OCI-M2 (cell line): Measurements from ENCODE around the gene MLIP.
"Not testable (repeated sequence)": the region's sequence is repeated elsewhere in the genome, so short reads cannot be mapped to it uniquely, and the experiment has no call there.

Experiments
- DNase-seq: peaks from one replicate; lab custom pipeline; 2025; ENCODE audit not compliant: unreplicated experiment; lab: John Stamatoyannopoulos, UW

The MLIP gene

DNA sequence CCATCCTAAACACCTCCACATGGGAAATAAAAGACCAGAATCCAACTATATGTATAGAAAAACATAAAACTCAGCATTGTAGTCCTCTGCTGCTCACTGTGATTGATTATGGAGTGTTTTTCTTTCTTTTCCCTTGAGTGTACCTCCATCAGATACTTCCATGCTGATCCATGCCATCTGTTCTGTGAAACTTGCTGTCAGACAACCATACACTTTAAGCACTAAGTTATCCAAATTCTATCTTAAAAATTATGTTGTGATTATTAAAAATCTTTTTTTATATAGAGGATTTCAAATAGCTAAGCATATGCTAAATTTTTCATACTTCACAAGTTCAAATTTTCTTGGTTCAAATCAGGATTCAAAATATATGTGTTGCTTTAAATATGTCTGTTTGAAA lies 105.1 kb downstream of the MLIP start:
- DNase-seq: no peak

DNA sequence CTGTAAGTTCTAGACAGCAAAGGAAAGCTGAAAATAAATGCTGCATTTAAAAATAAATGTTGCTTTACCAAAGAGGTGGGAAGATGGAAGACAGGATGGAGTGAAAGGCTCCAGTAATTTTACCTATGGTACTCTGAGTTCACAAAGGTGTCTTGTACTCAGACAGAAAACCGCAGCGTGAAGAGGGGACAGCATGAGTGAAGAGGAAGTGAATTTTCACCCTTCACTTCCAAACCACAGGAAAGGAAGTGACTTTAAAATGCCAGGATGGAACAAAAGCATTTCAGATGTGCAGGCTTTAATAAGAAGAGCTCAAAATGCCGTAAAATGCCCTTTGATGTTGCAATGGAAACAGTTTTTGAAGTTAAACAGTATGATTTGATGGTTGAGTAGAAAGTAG lies 105.8 kb downstream of the MLIP start:
- DNase-seq: no peak

DNA sequence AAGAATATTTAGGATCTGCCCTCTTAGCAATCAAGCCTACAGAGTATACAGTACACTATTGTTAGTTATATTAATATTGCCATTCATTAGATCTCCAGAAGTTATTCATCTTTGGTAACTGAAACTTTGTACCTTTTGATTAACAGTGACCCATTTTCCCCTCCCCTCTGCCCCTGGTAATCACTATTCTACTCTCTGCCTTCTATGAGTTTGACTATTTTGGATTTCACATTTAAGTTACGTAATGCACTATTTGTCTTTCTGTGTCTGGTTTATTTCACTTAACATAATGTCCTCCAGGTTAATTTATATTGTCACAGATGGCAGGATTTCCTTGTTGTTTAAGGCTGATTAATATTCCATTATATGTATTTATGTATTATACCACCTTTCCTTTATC lies 111.0 kb downstream of the MLIP start:
- DNase-seq: no peak

DNA sequence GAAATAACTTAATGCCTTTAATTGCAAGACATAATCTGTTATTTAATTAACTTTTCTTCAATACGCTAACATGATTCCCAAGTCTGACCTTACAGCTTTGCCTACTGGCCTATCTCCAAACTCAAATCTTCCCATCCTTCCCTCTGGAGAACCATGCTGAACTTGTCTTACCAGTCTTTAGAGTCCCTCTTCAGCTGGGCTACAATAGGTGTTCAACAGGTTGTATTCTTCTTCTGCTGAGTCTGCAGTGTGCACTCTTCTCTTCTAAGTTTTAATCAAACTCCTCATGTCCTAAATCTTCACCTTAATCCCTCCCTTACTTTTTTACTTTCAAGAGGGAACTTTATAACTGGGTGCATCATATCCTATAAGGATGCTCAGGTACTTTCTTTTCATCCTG lies 121.5 kb downstream of the MLIP start:
- no peak for DNase-seq

DNA sequence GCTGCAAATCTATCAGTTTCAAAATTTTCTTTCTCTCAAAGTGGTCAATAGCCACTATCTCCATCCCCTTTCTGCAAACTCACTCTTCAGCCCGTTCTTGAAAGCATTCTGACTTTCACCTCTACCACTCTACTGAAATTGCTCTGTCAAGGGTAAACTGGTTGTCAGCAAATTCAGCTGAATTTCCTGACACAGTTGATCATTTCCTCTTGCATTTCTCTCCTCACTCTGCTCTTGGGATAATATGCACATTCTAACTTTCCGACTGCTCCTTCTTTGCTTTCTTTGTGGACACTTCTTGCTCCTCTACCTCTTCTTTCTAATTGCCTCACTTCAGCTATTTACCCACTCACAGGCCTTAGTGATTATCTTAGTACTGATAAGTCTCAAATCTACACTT lies 123.3 kb downstream of the MLIP start:
- no peak for DNase-seq

DNA sequence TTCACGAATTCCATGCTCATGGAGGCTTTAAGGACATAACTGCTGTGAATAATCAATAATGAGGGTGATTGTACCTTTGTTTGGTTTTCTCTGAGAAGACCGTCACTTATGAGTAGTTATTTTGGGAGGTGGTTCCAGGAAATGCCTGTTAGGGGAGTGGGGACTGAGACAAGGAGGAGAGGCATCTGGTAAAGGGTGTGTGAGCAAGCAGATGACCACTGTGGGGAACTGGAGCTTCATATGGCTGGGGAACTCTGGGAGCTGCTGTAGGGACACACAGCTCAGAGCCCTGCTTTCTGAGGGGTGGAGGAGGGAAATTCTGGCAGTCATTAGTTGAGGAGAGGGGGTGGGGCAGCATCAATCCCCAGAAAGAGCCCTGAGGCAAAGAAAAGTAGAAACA lies 125.7 kb downstream of the MLIP start:
- DNase-seq: no peak

DNA sequence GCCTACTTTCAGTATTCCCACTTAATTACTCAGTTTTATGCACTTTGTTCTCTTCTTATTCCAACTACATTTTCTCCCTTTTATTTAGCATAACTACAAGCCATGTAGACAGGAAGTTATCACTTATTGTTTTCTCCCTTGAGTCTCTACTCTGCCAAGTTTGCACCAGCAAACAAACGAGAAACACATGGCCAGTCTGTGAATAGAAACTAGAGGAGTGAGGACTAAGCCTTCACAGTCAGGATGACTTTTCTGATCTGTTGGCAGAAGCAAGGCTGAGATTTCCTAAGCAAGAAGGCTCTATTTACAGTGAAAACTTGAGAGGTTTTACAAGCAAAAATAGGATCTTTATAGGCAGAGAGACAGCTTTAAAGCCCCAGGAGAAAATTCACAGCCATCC lies 127.2 kb downstream of the MLIP start:
- DNase-seq: no peak

DNA sequence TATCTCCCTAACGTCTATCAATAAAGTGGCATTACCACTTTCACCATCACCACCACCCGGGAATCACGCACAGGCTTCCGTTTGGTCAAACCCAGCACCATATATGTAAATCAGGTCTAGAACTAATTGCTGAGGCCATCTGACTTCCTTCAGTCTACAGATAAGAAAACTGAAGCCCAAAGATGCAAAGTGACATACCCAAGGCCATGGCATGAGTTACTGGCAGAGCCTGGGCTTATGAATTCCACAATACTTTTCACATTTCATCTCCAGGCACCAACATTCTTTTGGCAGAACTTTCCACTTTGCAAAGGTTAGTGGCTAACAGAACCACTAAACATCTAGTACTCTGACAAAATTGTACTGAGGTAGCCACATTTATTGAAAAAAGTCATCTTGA lies 132.5 kb downstream of the MLIP start:
- no peak for DNase-seq

DNA sequence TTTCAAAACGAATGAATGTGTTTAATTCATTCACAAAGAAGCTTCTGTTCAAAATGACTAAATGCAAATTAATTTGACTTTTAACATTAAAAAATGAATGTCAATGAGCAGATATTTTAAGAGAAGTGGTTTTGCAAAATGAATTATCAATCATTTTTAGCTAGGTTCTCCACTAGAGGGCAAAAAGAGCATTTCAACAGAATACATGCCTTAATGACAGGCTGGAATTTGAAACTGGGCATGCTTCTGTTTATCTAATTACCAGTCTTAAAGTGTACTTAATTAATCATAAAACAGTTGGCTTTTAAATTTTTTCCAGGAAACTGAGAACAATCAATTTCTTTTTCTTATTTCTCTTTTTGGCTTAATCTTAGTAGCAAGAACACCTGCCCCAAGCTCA lies 133.2 kb downstream of the MLIP start:
- DNase-seq: no peak

DNA sequence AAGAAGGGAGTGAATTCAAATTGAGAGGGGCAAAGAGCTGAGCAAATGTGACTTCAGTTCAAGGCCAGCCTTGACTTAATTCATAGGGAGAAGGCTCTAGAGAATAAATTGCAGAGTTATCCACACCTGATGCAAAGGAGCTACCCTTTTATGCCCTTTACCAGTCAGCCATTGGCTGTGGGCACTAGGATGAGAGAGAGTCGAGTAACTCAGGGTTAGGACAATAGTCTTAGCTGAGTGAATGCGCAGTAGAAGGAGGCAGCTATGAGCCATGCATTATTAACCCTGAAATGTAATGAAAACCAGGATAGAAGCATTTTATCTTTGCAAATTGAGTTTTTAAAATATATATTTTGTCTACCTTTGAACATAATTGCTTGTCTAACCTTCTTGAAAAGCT lies 134.0 kb downstream of the MLIP start:
- no peak for DNase-seq

DNA sequence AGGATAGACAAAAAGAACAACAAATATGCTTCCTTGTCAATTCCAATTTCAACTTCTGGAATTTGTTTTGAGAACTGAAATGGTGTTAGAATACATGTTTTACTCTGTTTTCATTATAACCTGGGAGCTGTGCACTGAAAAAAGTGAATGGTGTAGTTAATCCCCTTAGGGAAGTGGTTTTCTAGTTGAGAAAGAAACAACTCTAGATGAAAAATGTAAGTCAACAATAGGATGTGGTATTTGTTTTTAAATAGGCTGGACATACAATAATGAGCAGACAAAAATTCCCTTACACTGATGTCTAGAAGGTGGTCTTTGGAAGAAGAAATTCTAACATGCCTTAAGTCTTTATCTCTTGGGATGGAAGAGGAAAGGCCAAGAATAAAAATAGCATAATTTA lies 137.1 kb downstream of the MLIP start:
- no peak for DNase-seq

DNA sequence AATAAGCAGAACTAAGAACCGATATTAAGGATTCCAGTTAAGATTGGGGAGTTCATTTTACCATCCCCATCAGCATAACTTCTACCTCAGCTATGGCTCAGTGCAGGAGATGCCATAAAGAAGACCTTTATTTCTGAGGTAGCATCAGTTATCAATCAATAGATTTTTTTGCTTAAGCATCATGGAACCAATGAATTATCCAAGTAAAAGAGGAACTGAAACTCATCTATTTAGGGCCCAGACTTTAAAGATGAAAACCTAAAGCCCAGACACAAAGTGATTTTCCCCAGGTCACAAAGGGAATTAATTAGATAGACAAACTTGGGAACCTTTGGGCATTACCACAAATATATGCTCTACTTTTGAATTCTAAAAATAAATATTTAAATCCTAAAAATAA lies 137.8 kb downstream of the MLIP start:
- no peak for DNase-seq

DNA sequence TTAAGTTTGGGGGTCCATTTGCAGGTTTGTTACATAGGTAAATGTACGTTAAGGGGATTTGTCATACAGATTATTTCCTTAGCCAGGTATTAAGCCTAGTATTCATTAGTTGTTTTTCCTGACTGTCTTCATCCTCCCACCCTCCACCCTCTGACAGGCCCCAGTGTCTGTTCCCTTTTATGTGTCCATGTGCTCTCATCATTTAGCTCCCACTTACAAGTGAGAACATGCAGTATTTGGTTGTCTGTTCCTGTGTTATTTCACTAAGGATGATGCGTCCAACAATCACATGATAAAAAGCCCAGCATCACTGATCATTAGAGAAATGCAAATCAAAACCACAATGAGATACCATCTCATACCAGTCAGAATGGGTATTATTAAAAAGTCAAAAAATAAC lies 138.6 kb downstream of the MLIP start:
- DNase-seq: not testable (repeated sequence)

DNA sequence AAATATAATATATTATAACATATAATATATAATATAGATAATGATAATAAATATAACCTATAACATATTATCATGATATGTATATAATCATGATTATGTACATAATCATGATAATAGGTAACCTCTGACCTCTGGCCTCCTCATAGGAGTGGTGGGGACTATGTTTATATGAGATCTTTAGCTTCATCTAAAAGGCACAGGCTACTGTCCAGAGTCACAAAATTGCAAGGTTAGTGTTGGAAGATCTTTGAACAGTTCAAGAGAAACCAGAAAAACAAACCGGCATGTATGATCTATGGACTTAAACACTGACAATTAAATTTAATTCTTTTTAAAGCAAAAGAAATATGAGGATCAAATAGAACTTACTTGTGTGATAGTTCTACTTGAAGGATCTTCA lies 141.3 kb downstream of the MLIP start:
- DNase-seq: no peak

DNA sequence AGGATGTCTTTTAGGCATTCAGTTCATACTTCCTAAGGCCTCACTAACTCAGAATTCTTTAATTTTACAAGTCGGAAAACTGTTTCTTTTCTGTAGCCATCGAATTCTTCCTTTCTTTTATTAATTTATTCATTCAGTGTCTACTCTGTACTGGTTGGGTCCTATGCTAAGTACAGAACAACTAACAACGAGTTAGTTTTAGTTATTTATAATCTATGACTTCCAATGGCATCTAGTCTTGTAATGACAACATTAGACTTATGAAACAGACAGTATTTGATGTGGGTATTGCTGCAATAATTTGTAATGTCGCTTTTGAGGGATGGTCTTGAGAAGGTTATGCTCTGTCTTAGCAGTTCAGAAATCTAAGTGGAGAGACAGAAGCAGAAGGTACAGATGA lies 141.7 kb downstream of the MLIP start:
- no peak for DNase-seq

DNA sequence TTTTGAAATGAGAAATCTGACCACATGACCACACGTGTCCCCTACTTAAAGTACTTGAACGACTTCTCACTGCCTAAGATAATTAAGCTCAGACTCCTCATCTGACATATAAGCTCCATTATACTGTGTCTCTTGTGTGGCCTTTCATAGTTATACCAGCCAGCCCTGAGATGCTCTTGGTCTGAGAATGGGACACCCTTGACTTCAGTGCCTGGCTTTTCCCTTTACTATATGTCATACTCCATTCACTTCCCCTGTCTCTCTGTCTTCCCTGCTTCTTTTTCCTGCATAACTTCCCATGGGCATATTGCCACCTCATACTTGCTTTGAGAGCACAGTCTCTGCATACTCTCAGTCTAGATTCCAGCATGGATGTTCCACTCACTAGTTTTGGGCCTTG lies 143.6 kb downstream of the MLIP start:
- DNase-seq: no peak

DNA sequence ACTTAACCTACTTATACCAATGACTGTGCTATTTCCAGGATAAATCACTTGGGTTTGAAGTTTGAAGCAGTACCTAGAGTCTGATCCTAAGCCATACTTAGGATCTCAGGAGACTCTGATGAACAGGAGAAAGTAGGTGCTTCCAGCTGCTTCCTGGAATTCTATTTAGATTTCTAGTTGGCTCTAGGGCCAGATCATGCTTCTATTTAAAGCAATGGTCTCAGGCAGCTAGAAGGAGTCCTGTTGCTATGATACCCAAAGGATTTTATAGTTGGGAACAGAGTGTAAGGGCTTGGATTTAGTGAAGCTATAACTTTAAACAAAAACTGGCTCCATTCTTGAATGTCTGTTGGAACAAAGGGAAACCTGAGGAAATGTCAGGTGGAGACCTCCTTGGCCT lies 144.6 kb downstream of the MLIP start:
- DNase-seq: no peak

DNA sequence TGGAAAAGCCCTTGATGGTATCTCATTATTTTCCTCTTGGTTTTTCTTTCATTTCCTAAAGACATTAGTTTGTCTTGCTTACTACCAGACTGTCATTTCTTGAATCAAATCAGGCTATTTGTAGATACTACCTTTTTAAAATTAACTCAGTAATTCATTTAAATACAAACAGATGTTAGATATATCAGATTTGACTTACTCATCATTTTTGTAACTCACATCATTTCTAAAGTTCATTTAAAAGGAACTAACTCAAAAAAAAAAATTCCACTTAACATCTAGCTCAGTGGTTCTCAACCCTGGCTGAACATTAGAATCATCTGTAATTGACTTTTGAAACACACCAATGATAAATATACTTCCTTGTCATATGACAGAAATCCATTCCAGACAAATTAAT lies 148.8 kb downstream of the MLIP start:
- DNase-seq: no peak

DNA sequence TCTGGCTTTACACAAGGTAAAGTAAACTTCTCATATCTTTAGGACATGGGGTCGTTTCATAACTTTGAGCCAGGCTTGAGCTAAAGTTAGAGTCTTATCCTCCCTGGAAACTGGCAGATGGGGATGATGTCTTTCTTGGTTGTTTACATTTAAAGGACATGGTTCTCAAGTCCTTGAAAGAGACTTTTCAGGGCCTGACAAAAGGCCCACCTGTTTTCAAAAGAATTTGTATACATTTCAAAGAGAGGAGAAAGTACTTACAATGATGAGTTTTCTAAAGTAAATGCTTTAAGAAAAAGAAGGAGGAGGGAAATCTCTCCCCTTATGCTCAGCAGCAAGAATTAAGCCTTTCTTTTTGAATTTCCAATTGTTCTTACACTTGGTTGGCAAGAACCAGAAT lies 151.3 kb downstream of the MLIP start:
- DNase-seq: no peak

DNA sequence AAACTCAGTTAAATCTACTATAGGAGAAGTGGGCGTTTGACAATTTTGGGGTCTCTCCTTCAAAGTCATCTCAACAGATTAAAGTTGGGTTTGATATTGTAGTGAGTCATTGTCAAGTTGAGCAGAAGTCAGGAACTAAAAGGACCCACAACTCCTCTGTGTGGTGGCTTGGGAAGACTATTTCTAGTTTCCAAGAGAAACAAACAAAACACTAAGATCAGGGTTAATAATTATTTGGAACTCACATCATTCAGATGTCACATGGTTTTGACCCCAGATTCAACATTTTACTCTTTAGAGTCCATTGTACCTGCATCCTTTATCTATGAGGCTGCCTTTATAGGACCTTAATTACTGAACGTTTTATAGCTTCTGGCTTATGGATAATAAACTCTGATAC lies 151.7 kb downstream of the MLIP start:
- DNase-seq: no peak

DNA sequence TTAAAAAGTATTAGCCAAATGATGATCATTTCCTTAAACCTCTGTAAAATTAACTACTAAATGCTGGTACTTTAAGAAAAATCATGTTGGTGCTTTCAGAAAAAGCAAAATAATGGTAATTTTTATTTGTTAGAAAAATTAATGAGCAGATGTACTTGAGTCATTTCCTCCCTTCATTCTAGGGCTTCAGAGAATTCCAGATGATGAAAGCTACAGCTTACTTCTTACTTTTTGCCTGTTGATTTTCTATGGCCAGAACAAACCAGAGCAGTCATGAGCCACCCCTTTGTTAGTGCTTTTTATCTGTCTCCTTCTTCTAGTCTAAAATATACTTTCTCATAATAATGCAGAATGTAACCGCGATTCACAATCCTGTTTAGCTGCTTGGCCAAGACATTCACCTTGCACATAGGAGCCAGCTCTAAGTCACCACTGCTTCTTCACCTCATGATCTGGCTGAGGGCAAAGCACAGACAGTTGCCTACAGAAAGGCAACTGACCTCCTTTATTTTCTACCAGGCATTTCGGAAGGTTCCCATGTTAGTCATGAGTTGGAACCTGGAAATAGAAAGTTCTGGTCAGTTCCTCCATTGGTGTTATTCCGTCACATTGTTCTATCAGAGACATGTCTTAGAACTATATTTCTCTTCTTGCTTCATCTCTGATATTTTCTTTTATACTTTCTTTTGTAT lies 153.5 kb downstream of the MLIP start:
- no peak for DNase-seq

DNA sequence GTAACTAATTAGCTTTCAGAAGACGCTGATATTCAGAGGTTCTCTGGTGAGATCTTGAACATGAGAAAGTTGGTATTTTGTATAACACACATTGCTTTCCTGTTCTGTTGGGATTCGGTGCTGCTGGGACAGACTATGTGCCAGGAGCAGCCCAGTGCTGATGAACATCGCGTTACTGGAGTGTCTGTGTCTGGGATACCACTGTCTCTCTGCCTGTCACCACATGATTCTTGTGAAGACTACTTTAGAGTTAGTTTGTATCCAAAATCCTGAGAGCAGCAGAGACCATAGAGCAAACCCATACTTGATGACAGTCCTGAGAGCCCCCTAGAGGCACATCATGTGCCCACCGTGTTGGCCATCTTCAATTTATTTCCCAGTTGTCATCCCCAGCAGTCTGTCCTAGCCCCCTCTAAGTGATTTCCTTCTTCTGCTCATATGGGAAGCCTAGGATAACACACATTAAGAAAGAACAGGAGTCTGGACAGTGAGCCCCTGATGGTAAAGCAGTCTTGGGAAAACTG lies 155.2 kb downstream of the MLIP start:
- DNase-seq: no peak

DNA sequence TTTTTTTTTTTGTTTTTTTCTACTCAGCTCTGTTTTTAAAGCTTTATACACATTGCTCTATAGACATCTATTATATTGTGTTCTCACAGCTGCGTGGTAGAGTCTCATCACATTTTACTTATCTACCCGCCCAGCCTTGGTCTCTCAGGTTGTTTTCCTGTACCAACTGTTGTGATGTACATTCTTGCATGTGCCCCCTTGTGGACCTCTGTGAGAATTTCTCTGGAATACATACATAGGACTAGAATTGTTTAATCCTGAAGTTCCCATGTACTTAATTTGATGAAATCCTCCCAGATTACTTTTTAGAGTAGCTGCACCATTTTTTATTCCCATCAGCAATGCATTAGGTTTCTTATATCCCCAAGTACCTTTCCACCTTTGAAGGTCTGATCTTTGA lies 156.6 kb downstream of the MLIP start:
- no peak for DNase-seq
